Esophagus muscularis mucosa (tissue), 4 donors: Measurements from ENCODE around the gene NTSR1. TPM values are rescaled to one million over a fixed set of nuclear protein-coding genes. Genes with fewer than 3 reads are reported as not detected.

ENCODE experiments used
- DNase-seq: peaks from one replicate; pipeline ENCODE4 v3.0.0-alpha.2; 2017; ENCODE audit errors: extremely low spot score
- H3K27ac ChIP-seq, 4 donors: fragments of 200-600 bp; sonication (generic); replicated peaks in 1 of 4; 1 replicate in 3 of 4; 2 replicates in 1 of 4; pipeline ENCODE4 v1.5.1; 2016 to 2019; ENCODE audit warnings: mild to moderate bottlenecking in 1 of 4
- H3K27me3 ChIP-seq, 4 donors: fragments of 200-600 bp; sonication (generic); one replicate each; pipeline versions ENCODE4 v1.5.1 to v1.6.0; 2016 to 2019
- H3K36me3 ChIP-seq, 4 donors: fragments of 200-600 bp; sonication (generic); one replicate each; pipeline ENCODE4 v1.5.1; 2016 to 2019
- H3K4me1 ChIP-seq, 4 donors: fragments of 200-600 bp; sonication (generic); one replicate each; pipeline ENCODE4 v1.5.1; 2016 to 2019
- H3K4me3 ChIP-seq, 4 donors: fragments of 200-600 bp; sonication (generic); 1 replicate in 2 of 4; 2 replicates in 2 of 4; pipeline ENCODE4 v1.5.1; 2016 to 2019; ENCODE audit warnings: mild to moderate bottlenecking in 4 of 4, moderate library complexity in 1 of 4
- H3K9me3 ChIP-seq, 4 donors: fragments of 200-600 bp; sonication (generic); 1 replicate in 3 of 4; 2 replicates in 1 of 4; pipeline ENCODE4 v1.5.1; 2016 to 2019
- EP300 ChIP-seq: sonication (generic); formaldehyde crosslinking; IDR thresholded peaks from one replicate; pipeline ENCODE4 v1.6.1; 2017; ENCODE audit warnings: antibody characterized with exemption
- POLR2A ChIP-seq: fragments of 450-650 bp; IDR thresholded peaks from one replicate; pipeline ENCODE4 v1.6.1; 2017; ENCODE audit warnings: antibody characterized with exemption, moderate library complexity, mild to moderate bottlenecking, low read depth
- POLR2AphosphoS5 ChIP-seq, 2 donors: sonication (generic); formaldehyde crosslinking; IDR thresholded peaks; one replicate each; pipeline ENCODE4 v1.6.1; 2017; ENCODE audit warnings: antibody characterized with exemption in 2 of 2
- WGBS: methylation state at CpG from one replicate; pipeline ENCODE4 v1.1.5; 2018; 5-methylcytosine and 5-hydroxymethylcytosine counted together
- intact Hi-C: fragments of 100-400 bp; cut with DNase I; formaldehyde crosslinking; loops from one replicate; pipeline ENCODE4 v1.15.1; 2023
- total RNA-seq, 4 donors: library from RNA; depleted of rRNA; stranded (reverse); fragments of >200 nt; gene quantifications; one replicate each; pipeline versions ENCODE4 v1.1.0 to v1.2.1, GENCODE V29; 2016
- TF ChIP-seq, protein P1 (sequence below), 3 experiments: fragments of 200-600 bp in 2 of 3; fragments of 450-650 bp in 1 of 3; sonication (generic) in 2 of 3; IDR thresholded peaks; one replicate each; pipeline ENCODE4 v1.5.1; 2017 to 2019; ENCODE audit warnings: antibody characterized with exemption in 3 of 3, mild to moderate bottlenecking in 2 of 3, moderate library complexity in 1 of 3

NTSR1 gene
- total RNA-seq, 4 donors from 2014 or later: 0.42 to 1.6 (median 0.80) TPM

DNA sequence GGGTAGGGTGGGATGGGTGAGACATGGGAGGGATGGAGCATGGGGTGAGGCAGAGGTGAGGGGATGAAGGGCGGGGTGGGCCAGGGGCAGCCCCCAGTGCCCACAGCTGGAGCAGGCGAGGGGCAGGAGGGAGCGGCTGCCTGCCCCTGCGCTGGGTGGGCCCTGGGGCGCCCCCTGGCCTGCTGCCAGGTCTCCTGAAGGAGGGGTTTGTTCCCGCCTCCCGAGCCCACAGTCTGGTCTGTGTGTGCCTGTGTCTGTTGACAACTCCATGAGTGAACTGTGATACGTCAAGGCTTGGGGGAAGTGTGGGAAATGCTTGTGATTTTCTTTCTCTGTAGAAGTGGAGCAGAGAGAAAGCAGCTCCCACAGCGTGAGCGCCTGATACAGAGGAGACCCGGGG, 76.8 kb downstream of the NTSR1 start:
- DNase-seq: no peak
- no peaks in the 10 kb centered on the region for H3K9me3 ChIP-seq
- H3K4me3 ChIP-seq: no peak overlapping the region
- no peak overlapping the region for H3K27ac ChIP-seq
- no peaks in the 10 kb centered on the region for H3K36me3 ChIP-seq
- intact Hi-C loops: no loop called here
- WGBS: 56% methylated on average over 10 of the region's 11 CpGs
- H3K4me1 ChIP-seq: peaks cover 4 to 9% (median 4%) of the 10 kb centered on the region in 4 donors
- peaks cover 0 to 22% (median 0%) of the 10 kb centered on the region in 4 donors for H3K27me3 ChIP-seq
- TF ChIP-seq, protein P1, sequence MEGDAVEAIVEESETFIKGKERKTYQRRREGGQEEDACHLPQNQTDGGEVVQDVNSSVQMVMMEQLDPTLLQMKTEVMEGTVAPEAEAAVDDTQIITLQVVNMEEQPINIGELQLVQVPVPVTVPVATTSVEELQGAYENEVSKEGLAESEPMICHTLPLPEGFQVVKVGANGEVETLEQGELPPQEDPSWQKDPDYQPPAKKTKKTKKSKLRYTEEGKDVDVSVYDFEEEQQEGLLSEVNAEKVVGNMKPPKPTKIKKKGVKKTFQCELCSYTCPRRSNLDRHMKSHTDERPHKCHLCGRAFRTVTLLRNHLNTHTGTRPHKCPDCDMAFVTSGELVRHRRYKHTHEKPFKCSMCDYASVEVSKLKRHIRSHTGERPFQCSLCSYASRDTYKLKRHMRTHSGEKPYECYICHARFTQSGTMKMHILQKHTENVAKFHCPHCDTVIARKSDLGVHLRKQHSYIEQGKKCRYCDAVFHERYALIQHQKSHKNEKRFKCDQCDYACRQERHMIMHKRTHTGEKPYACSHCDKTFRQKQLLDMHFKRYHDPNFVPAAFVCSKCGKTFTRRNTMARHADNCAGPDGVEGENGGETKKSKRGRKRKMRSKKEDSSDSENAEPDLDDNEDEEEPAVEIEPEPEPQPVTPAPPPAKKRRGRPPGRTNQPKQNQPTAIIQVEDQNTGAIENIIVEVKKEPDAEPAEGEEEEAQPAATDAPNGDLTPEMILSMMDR (IDR thresholded peaks at IDR 0.05): no peak
- no peak for TF ChIP-seq POLR2A
- TF ChIP-seq EP300: no peak
- no peak for TF ChIP-seq POLR2AphosphoS5 (IDR thresholded peaks at IDR 0.05)

DNA sequence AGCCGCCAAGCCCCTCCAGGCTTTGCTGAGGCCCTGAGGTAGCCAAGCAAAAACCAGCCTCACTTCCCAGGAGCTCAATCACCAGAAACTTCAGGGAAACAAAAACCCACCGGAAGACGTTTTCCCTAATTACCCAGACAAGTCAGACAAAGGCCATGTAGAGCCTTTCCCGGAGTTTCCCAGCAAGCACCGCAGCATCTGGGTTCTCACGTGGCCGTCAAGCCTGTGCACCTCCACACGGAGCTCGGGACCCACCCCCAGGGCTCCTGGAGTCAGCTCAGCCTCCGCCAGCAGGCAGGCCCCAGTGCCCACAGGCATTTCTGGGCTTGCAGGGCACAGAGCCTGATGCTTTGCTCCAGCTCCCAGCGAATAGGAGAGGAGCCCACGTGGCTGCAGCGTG, 77.5 kb downstream of the NTSR1 start:
- TF ChIP-seq EP300 (no peak), POLR2A (no peak), POLR2AphosphoS5 (IDR thresholded peaks at IDR 0.05) (no peak)
- TF ChIP-seq, protein P1 (IDR thresholded peaks at IDR 0.05): no peak
- H3K27me3 ChIP-seq: peaks cover 0 to 17% (median 0%) of the 10 kb centered on the region in 4 donors
- no peak for DNase-seq
- 83% methylated on average over 1 of the region's 13 CpGs for WGBS
- no peak overlapping the region for H3K4me3 ChIP-seq
- no peaks in the 10 kb centered on the region for H3K9me3 ChIP-seq
- no peak overlapping the region for H3K27ac ChIP-seq
- intact Hi-C loops: no loop called here
- H3K4me1 ChIP-seq: peaks cover 4 to 10% (median 6%) of the 10 kb centered on the region in 4 donors
- no peaks in the 10 kb centered on the region for H3K36me3 ChIP-seq

DNA sequence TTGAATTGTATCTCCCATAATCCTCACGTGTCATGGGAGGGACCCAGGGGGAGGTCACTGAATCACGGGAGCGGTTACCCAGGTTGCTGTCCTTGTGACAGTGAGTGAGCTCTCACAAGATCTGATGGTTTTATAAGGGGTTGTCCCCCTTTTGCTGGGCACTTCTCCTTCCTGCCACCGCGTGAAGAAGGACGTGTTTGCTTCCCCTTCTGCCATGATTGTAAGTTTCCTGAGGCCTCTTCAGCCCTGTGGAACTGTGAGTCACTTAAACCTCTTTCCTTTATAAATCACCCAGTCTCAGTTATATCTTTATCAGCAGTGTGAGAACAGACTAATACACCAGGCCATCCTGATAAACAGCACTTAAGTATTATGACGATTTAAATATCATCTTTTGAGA, 78.7 kb downstream of the NTSR1 start:
- no peak overlapping the region for H3K27ac ChIP-seq
- no peaks in the 10 kb centered on the region for H3K9me3 ChIP-seq
- peaks cover 4 to 14% (median 11%) of the 10 kb centered on the region in 4 donors for H3K4me1 ChIP-seq
- H3K4me3 ChIP-seq: no peak overlapping the region
- H3K27me3 ChIP-seq: peaks cover 0 to 17% (median 0%) of the 10 kb centered on the region in 4 donors
- no peaks in the 10 kb centered on the region for H3K36me3 ChIP-seq
- no peak for DNase-seq
- TF ChIP-seq EP300: no peak
- TF ChIP-seq, protein P1 (IDR thresholded peaks at IDR 0.05): no peak
- TF ChIP-seq POLR2A: no peak
- no peak for TF ChIP-seq POLR2AphosphoS5 (IDR thresholded peaks at IDR 0.05)
- 79% methylated on average over 7 of the region's 7 CpGs for WGBS
- intact Hi-C loops: no loop called here

DNA sequence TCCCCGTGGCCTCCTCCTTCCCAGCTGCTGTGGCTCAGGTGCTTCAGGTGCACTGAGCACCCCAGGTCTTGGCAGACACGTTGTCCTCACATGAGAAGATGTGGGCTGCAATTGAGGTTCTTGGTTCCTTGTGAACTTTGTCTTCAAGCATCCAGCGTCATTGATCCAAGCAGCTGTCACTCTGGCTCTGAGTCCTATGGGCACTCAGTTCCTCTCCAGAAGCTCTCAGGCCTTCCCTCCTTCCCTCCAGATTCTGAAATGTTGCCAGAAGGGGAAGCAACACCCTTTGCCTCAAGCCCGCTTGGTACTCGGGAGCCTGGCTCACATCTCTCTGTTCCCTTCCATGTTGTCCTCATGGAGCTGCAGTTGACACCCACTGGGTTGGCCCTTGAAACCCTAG, 79.2 kb downstream of the NTSR1 start:
- whole genome bisulfite sequencing: 73% methylated on average over 5 of the region's 5 CpGs
- TF ChIP-seq, protein P1 (IDR thresholded peaks at IDR 0.05): no peak
- TF ChIP-seq EP300: no peak
- no peak for TF ChIP-seq POLR2AphosphoS5 (IDR thresholded peaks at IDR 0.05)
- TF ChIP-seq POLR2A: no peak
- no peak overlapping the region for H3K4me3 ChIP-seq
- intact Hi-C loops: no loop called here
- DNase-seq: no peak
- H3K27me3 ChIP-seq: peaks cover 0 to 17% (median 0%) of the 10 kb centered on the region in 4 donors
- H3K4me1 ChIP-seq: peaks cover 4 to 12% (median 8%) of the 10 kb centered on the region in 4 donors
- no peaks in the 10 kb centered on the region for H3K9me3 ChIP-seq
- H3K36me3 ChIP-seq: no peaks in the 10 kb centered on the region
- no peak overlapping the region for H3K27ac ChIP-seq

DNA sequence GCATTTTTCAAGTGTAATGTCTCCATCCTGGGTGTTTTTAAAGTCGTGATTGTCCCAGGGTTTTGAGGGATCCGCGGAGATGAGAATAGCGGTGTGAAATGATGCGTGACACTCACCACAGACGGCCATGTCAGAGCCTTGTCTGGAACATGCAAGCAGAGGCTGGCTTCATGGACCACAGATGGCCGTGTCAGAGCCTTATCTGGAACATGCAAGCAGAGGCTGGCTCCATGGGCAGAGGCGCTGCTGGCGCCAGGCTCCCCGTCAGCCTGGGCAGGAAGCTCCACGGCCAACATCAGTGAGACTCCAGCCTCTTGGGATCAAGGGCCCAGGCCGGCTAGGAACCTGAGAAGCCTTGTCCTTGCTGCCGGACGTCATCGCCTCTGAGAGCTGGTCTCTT, 80.0 kb downstream of the NTSR1 start:
- no peak for DNase-seq
- H3K36me3 ChIP-seq: no peaks in the 10 kb centered on the region
- TF ChIP-seq, protein P1 (IDR thresholded peaks at IDR 0.05): no peak
- TF ChIP-seq EP300 (no peak), POLR2A (no peak), POLR2AphosphoS5 (IDR thresholded peaks at IDR 0.05) (no peak)
- intact Hi-C loops: no loop called here
- H3K4me3 ChIP-seq: no peak overlapping the region
- peaks cover 0 to 17% (median 0%) of the 10 kb centered on the region in 4 donors for H3K27me3 ChIP-seq
- 87% methylated on average over 9 of the region's 15 CpGs for WGBS
- H3K4me1 ChIP-seq: peaks cover 1 to 14% (median 10%) of the 10 kb centered on the region in 4 donors
- H3K27ac ChIP-seq: no peak overlapping the region
- H3K9me3 ChIP-seq: no peaks in the 10 kb centered on the region
